HPDE6-E6E7 (cell line): Measurements from ENCODE around the gene ARHGAP28.
"Not testable (repeated sequence)": the region's sequence is repeated elsewhere in the genome, so short reads cannot be mapped to it uniquely, and the experiment has no call there.

Source experiments
- DNase-seq: peaks from one replicate; pipeline ENCODE4 v3.0.0; 2011; ENCODE audit warnings: missing footprints; ENCODE audit errors: extremely low spot score

ARHGAP28 gene

GRCh38 chr18:6775702-6776101, 46.2 kb downstream of the ARHGAP28 start:
- DNase-seq: no peak

- no peak for DNase-seq
Observed at GRCh38 chr18:6776188-6776587, 46.7 kb downstream of the ARHGAP28 start.

GRCh38 chr18:6777509-6777908, 48.0 kb downstream of the ARHGAP28 start:
- DNase-seq: no peak

- DNase-seq: no peak
Observed at GRCh38 chr18:6778459-6779247, 49.1 kb downstream of the ARHGAP28 start.

GRCh38 chr18:6781142-6781714, 51.7 kb downstream of the ARHGAP28 start:
- DNase-seq: no peak

GRCh38 chr18:6781796-6782195, 52.3 kb downstream of the ARHGAP28 start:
- DNase-seq: no peak

GRCh38 chr18:6782861-6783260, 53.3 kb downstream of the ARHGAP28 start:
- no peak for DNase-seq

- no peak for DNase-seq
Observed at GRCh38 chr18:6784046-6784445, 54.5 kb downstream of the ARHGAP28 start.

- no peak for DNase-seq
Observed at GRCh38 chr18:6785001-6785400, 55.5 kb downstream of the ARHGAP28 start.

GRCh38 chr18:6785411-6785810, 55.9 kb downstream of the ARHGAP28 start:
- DNase-seq: no peak

GRCh38 chr18:6792391-6792790, 62.9 kb downstream of the ARHGAP28 start:
- no peak for DNase-seq

GRCh38 chr18:6793455-6793854, 63.9 kb downstream of the ARHGAP28 start:
- DNase-seq: no peak

- DNase-seq: no peak
Observed at GRCh38 chr18:6793986-6794385, 64.5 kb downstream of the ARHGAP28 start.

- DNase-seq: no peak
Observed at GRCh38 chr18:6795307-6795706, 65.8 kb downstream of the ARHGAP28 start.

GRCh38 chr18:6796511-6796910, 67.0 kb downstream of the ARHGAP28 start:
- no peak for DNase-seq

GRCh38 chr18:6797171-6797570, 67.7 kb downstream of the ARHGAP28 start:
- no peak for DNase-seq

- no peak for DNase-seq
Observed at GRCh38 chr18:6798896-6799295, 69.4 kb downstream of the ARHGAP28 start.

- not testable (repeated sequence) for DNase-seq
Observed at GRCh38 chr18:6800309-6800708, 70.8 kb downstream of the ARHGAP28 start.

- no peak for DNase-seq
Observed at GRCh38 chr18:6807515-6808257, 78.2 kb downstream of the ARHGAP28 start.

GRCh38 chr18:6810191-6810590, 80.7 kb downstream of the ARHGAP28 start:
- DNase-seq: no peak

GRCh38 chr18:6811816-6812215, 82.3 kb downstream of the ARHGAP28 start:
- DNase-seq: no peak

- DNase-seq: no peak
Observed at GRCh38 chr18:6814882-6815425, 85.4 kb downstream of the ARHGAP28 start.

GRCh38 chr18:6816154-6816553, 86.6 kb downstream of the ARHGAP28 start:
- no peak for DNase-seq
